ENCODE results near the gene GALNT2. TPM values are rescaled to one million over a fixed set of nuclear protein-coding genes. Genes with fewer than 3 reads are reported as not detected.

GALNT2 gene
- polyA plus RNA-seq, 10 donors, result 59.2 to 77.0 (median 69.3) TPM

DNA sequence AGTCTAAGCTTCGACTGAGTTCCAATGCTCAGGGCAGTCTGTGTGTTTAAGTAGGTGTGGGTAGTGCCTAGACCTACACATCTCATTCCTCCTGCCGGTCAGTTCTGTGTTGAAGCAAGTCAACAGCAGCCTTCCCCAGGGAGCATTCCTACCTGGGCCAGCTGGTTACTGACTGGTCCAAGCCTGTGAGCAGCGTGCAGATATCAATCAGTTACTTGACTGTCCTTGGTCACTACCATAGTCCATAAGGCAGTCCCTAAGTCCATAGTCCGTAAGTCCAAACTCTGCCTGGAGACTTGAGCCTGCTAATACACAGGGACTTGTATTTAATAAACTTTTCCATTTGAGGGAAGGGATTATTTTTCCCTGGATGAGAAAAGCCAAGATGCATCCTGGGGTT is 187.2 kb downstream of the GALNT2 start:
- DNase-seq, result no peak

DNA sequence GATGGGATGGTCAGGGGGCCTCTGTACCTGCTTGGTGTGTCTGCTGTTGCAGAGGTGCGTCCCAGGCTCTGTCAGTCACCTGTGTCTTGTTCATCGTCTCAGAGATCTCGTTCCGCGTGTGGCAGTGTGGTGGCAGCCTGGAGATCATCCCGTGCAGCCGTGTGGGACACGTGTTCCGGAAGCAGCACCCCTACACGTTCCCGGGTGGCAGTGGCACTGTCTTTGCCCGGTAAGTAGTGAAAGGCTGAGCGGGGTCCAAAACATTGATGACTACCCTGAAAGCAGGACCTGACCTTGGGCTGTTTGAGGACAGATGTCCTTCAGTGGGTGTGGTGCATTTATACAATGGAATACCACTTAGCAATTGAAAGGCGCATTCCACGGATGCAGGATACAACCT is 188.1 kb downstream of the GALNT2 start:
- DNase-seq, result no peak

DNA sequence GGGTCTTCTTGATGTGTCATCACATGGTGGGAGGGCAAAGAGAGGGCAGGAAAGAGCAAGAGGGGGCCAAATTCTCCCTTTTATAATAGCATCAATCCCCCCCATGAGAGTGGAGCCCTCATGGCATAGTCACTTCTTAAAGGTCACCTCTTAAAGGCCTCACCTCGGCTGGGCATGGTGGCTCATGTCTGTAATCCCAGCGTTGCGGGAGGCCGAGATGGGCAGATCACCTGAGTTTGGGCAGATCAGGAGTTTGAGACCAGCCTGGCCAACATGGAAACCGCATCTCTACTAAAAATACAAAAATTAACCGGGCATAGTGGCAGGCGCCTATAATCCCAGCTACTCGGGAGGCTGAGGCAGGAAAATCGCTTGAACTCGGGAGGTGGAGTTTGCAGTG is 189.0 kb downstream of the GALNT2 start:
- DNase-seq, result no peak

DNA sequence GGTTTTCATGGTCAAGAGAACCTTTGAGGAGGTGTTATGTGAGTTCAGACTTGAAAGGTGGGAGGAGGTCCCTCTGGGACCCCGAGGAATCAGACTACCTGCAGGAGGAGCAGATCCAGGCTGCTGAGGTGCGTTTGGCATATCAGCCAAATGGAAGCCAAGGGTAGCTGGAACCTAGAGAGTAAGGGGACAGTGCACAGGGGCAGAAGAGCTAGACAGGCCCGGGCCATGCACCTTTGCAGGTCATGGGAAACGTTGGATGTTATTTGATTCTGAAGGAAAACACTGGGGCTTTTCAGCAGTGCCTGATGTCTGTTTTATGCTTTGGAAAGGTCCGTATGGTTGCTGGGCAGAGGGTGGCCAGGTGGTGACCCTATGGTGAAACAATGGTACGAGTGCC is 189.9 kb downstream of the GALNT2 start:
- no peak for DNase-seq

DNA sequence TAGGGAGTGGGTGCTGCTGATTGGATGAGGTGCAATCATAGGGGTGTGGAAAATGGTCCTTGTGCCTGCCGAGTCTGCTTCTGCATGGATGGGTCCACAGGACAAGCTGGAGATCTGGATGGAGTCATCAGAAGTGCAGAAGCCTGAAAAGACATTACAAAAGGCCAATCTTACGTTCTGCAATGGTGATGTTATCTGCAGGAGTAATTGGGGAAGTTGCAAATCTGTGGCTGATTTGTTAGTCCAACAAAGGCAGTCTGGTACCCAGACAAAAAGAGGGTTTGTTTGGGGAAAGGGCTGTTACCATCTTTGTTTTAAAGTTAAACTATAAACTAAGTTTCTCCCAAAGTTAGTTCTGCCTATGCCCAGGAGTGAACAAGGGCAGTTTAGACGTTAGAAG is 192.6 kb downstream of the GALNT2 start:
- DNase-seq, result no peak

DNA sequence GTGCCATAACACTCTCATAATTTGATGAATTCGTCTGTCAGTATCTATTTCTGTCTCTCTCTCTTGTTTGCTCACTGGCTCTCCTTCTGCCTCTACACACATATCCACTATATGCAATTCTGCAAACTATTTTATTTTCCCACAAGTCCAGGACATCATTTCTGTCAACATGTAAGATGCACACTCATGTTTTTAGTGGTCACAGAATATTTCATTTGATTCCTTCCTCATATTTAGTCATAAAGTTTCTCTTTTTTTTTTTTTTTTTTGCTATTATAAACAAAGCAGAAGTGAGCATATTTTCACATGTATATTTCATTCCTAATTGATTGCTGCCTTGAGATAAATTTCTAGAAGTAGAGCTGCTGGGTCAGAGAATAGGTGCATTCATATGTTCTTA is 193.8 kb downstream of the GALNT2 start:
- DNase-seq, result no peak

DNA sequence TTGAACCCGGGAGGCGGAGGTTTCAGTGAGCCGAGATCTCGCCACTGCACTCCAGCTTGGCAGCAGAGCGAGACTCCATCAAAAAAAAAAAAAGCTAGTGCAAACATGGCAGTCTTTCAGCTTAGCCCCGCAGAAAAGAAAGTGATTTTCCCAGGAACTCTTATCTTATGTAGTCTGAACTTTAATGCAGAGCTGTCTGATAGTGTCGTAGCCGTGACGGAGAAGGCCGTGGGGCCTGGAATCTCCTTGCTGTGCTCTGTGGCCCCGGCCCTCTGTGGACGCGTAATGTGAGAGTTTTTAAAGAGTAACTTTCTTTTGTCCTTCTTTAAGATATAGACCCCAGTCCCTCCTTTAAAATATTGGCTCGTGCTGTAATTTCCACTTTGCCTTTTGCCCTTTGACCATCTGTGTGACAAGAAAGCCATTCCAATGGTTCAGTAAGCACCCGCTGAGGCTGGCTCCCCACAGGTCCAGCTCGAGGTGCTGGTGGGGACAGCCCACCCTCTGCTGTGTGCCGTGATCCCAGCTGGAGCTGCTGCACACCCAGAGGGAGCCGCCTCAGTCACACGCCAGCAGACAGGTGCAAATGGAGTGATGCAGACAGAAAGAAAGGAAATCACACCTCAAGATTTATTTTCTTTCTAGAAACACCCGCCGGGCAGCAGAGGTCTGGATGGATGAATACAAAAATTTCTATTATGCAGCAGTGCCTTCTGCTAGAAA is 195.1 kb downstream of the GALNT2 start:
- DNase-seq, result no peak

DNA sequence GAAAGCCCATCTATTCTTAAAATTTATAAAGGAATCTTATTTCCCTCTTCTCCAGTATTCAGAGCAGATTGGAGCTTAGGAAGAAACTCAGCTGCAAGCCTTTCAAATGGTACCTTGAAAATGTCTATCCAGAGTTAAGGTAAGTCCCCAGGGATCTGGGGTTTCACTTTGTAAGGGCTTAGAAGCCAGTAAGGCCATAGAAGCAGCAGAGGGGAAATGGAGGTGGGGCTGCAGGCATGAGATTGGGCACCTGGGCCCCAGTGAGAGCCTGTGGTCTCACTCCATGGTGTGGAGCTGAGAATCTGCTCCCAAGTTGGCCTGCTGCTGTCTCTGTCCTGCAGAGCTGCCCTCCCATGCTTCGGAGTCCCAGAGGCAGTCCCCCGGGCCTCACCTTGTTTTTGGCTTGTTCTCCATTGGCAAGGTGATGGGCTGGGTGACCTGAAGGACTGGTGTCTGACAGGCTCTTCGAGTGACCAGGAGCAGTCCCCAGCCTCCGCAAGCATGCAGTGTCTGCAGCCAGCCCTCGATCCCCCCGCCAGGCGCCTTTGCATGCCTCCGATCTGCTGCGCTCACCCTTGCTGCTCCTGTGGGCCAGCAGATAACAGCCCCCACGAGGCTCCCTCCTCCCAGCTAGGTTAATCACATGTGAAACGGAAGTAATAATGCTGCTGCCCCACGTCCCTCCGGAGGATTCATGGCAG is 196.0 kb downstream of the GALNT2 start:
- no peak for DNase-seq

DNA sequence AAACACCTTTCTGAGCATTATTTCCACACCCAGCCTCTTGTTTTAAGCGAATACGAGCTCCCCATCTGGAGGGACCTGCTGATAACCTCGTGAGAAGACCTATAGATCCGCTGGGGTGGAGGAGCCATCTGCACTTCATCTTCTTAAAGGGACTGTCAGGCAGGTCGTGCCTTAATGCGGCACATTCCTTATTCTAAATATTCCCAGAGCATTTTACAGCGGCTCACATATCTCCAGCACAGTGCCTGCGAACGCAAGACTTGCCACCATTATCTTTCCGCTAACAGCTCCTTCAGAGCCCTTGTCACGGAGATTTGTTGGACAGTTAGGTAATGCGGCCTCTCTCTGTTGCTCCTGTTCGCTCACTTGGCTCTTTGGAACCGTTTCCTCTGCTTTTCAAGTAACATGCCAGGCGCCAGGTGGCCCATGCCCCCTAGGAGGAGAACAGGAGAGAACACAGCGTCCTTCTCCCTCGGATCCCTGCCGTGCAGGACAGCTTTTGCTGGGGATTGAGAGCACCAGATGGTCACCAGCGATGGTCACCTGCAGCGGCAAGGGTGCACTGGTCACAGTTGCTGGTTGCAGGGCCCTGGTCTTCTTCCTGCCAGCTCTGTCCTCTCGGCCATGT is 196.6 kb downstream of the GALNT2 start:
- no peak for DNase-seq

DNA sequence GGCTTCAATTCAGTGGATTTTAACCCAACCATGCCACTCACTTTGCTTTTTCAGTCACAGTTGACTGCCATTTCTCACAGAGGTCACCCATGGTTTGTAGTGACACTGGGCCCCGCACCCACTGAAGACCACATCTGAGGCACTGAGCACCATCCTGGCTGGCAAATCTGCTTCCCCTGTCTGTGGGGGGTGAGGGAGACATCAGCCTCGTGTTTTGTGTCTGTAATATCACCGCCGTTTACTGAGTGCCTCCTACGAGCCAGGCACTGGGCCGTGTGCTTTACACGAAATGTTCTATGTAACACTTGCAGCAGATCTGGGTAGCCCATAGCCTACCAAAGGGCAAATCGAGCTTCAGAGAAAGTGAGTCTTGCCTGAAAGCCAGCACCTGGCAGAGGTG is 197.3 kb downstream of the GALNT2 start:
- no peak for DNase-seq

DNA sequence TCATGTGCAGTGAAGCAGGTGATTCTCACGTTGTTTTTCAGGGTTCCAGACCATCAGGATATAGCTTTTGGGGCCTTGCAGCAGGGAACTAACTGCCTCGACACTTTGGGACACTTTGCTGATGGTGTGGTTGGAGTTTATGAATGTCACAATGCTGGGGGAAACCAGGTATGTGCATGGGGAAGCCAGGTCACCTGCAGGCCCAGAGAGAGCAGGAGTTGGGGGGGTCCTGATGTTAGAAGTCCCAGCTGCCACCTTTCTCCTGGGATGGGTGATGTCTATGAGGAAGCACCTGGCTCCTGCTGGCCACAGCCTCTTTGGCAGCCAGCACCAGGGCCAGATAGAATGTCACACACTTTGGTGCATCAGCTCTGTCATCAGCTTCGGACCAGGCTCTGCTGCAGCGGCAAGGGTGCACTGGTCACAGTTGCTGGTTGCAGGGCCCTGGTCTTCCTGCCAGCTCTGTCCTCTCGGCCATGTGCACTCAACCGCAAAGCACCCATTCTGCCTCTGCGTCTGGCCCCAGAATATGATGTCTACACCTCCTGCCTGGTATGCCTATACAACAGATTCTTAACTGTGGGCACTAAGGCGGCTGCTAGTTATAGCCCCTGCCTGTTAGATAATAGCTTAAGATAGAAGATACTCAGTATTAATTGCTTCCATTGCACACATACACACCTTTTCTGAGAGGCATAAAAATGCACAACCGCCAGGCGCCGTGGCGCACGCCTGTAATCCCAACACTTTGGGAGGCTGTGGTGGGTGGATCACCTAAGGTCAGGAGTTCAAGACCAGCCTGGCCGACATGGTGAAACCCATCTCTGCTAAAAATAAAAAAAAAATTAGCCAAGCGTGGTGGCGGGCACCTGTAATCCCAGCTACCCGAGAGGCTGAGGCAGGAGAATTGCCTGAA is 198.4 kb downstream of the GALNT2 start:
- DNase-seq, result no peak

DNA sequence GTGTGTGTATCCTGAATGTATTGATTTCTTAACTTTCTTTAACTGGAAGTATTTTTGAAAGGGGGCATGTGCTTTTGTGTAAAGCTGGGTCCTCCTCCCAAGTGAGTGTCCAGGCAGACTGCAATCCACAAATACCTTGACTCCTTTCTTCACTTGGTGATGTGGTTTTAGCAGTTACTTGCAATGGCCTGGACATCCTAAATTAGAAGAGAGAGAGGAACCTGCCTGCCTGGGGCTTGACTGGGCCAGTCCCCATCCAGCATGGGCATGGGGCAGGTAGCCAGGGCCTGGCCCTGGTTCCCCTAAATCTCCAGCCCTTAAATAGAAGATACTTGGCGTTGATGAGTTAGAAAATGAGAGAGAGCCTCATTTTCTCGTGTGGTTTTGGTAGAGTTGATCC is 199.4 kb downstream of the GALNT2 start:
- no peak for DNase-seq

DNA sequence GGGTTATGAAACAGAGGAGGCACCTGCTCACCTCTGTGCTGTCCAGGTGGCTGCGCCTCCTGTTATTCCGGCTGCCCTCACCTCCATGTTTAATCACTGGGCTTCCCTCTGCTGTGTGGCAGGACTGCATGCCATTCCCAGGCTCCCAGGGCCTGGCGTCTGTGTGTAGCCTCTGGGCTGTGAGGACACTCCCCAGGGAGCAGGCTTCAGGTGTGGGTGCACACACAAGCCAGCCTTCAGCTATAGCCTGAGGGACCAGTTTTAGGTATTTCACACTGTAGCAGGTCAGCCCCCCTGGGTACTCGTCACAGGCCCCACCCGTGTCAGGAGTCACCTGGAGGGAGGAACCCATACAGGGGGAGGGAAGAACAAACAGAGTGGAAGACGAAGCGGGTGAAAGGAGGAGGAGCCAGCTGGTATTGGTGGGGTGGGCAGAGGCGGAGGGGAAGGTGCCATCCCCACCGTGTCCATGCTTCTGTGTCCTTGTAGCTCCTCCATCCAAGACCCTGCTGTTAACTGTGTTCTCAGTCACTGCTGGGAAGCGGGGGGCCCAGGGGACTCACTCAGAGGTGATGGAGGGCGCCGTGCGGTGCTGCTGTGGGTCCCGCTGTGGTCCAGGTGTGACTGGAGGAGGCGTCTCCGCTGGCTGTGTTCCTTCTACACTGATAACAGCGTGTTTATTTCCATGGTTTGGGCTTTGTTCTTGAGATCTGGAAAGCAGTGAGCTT is 200.5 kb downstream of the GALNT2 start:
- no peak for DNase-seq

DNA sequence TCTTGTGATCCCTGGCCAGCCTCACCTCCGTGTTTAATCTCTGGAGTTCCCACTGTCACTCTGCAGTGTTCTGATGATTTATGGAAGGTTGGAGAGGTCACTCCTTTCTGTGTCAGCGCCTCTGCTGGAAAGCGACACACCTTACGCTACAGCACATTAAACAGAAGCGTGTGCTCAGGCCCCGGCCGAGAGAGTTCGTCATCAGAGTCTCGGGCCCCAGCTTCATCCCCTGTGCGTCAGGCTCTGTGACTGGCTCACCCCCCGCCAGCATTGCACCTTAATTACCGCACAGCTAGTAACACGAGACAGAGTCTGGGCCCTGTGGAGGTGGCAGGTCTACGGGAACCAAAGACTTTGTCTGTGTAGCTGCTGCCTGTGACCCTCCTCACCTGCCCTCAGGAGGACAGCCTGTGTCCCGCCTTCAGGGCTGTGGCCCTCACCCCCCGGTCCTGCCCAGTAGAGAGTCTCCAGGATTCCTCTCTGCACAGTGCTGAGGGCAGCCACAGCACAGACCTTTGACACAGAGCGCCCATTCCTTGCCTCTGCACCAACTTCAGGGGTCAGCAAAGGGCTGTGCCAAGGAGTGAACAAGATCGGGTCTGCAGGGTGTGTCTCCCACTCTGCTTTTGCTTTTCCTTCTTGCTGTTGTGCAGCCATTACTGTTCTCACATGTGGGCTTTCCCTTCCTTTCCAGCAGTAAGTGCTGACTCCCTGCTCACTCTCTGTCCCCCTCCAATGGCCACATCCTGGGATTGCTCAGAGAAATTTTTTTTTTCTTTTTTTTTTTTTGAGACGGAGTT is 201.5 kb downstream of the GALNT2 start:
- DNase-seq, result peak; percentile 48 to 75 (median 50)

DNA sequence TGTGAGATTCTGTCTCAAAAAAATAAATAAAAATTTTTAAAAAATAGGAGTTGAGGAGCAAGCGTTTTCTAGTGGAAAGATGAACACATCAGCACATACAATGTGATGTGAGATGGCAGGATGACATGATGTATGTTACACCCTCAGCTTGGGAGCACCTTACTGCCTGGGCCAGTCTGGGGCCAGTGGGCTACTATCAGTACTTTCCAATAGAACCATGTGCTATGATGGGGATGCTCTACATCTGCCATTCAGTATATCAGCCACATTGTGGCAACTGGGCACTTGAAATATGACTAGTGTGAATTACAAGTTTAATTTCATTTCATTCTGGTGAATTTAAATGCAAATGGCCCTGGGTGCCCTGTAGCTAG is 203.1 kb downstream of the GALNT2 start:
- DNase-seq, result no peak

DNA sequence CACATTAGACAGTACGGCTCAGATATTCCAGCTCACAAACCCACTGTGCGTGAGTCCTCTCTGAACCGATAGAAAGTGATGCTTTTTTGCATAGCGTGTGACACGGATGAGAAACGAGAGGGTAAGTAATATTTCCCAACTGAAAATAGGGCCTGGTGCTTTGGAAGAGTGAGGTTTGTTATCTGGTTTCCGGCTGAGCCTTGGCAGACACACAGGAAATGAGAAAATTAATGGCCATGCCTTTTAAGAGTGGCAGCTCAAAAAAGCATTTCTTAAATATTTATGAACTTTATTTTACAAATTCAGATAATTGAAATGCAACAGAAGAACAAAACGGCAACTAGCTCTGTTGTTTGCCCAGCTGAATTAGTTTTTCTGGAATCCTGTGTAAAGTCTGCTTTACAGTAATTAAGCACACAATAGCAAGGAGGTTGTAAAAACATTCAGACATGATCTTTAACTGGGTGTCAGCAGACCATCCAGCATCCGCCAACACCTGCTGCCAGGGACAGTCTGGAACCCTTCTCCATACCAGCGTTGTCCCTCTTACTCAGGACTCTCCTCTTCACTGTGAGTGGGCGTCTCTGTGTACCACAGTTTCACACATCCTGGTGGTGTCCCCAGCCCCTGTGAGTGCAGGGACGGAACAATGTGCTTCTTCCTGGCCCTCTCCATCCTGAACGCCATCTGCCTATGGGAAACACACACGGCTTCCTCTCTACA is 203.7 kb downstream of the GALNT2 start:
- no peak for DNase-seq

DNA sequence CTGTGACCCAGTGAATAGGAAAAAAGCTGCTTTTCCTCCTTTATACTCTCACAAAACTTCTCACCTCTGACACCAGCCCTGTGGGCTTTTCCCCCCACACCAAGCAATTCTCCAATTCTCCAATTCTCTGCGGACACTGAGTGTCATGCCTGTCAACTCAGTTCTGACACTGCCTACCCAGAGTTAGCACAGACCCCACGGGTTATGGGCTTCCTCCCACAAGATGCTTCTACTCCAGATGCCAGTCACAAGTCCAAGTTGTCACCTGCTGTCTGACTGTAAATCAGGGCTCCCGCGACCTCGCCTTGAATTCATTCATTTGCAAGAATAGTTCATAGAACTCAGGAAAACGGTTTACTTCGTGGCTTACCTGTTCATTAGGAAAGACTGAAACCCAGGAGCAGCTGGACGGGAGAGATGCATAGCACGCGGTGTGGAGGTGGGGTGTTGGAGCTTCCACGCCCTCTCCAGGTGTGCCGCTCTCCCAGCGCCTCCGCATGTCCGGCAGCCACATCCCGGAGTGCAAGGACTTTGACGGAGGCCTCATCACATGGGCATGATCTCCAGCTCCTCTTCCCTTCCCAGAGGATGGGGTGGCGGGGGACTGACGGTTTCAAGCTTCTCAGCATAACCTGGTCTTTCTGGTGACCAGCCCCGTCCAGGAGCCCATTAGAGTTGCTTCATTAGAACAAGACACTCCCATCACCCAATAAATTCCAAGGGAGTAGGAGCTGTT is 204.4 kb downstream of the GALNT2 start:
- no peak for DNase-seq

DNA sequence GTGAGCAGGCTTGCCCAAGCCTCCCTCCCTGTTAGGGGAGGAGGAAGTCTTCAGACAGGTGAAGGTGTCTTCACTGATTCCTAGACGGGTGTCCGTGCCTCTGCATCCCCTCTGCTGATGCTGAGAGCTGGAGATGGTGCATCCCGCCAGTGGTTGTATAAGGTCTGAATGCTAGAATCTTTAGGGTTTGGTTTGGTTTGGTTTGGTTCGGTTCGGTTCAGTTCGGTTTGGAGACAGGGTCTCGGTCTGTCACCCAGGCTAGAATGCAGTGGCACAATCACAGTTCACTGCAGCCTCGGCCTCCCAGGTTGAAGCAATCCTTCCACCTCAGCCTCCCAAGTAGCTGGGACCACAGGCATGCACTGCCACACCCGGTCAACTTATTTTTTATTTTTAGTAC is 205.5 kb downstream of the GALNT2 start:
- no peak for DNase-seq

DNA sequence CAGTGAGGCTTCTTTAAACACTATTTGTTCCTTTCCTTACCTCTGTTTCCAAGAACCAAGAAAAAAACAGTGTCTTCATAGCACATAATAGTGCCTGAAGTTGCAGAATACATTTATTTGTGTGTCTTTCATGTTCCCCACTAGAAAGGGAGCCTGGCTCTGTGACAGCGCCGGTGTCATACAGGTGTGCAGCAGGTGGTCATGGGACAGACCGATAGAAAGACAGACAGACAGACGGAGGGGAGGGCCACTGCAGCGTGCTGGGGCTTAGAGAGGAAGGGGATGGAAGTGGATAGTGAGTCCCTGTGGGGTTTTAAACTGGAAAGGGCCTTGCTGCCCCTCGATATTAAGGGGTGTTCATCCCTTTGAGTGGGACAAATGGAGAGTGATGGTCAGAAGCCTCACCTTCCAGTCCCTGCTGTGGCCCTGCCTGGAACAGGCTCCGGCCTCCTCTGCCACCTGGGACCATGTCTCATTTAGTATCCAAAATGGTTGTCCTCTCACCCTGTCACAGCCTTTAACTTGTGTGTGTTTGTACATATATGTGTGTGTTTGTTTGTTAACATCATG is 206.2 kb downstream of the GALNT2 start:
- no peak for DNase-seq
